Mesothelial cell of epicardium (in vitro differentiated cells): Measurements from ENCODE around the gene MARCHF10. TPM values are rescaled to one million over a fixed set of nuclear protein-coding genes. Genes with fewer than 3 reads are reported as not detected.
"Not testable (repeated sequence)": the region's sequence is repeated elsewhere in the genome, so short reads cannot be mapped to it uniquely, and the experiment has no call there.

ENCODE experiments used
- DNase-seq, 2 experiments: peaks; one replicate each; pipeline ENCODE4 v3.0.0; 2021; ENCODE audit warnings: low spot score in 2 of 2; ENCODE audit not compliant: unreplicated experiment in 2 of 2
- H3K27ac Mint-ChIP-seq: 2 replicates; pipeline ENCODE4 v1.8.0; 2021; ENCODE audit warnings: mixed read lengths
- H3K27me3 Mint-ChIP-seq: 2 replicates; pipeline ENCODE4 v1.8.0; 2021; ENCODE audit warnings: low read depth, mixed read lengths
- H3K36me3 Mint-ChIP-seq: 2 replicates; pipeline ENCODE4 v1.8.0; 2021; ENCODE audit warnings: mixed read lengths
- H3K4me1 Mint-ChIP-seq: 2 replicates; pipeline ENCODE4 v1.8.0; 2021; ENCODE audit warnings: mixed read lengths
- H3K4me3 Mint-ChIP-seq: 2 replicates; pipeline ENCODE4 v1.8.0; 2021; ENCODE audit warnings: mild to moderate bottlenecking, moderate library complexity, mixed read lengths
- H3K9me3 Mint-ChIP-seq: 2 replicates; pipeline ENCODE4 v1.8.0; 2021; ENCODE audit warnings: mixed read lengths
- CTCF ChIP-seq: fragments of 200-600 bp; sonication (generic); IDR thresholded peaks from one replicate; pipeline ENCODE4 v1.5.0; 2021; ENCODE audit warnings: antibody characterized with exemption; ENCODE audit not compliant: unreplicated experiment
- total RNA-seq: library from RNA; stranded (reverse); gene quantifications from 3 replicates; pipeline ENCODE4 v1.2.1, GENCODE V29; 2021

Gene MARCHF10
- total RNA-seq, 1 donor from 2014 or later = 1.1 TPM

- no peak overlapping the region for H3K27ac Mint-ChIP-seq
- H3K9me3 Mint-ChIP-seq = no peaks in the 10 kb centered on the region
- TF ChIP-seq CTCF = no peak
- no peaks in the 10 kb centered on the region for H3K36me3 Mint-ChIP-seq
- no peak overlapping the region for H3K4me3 Mint-ChIP-seq
- H3K4me1 Mint-ChIP-seq = peaks cover 6% of the 10 kb centered on the region
- no peaks in the 10 kb centered on the region for H3K27me3 Mint-ChIP-seq
- no peak for DNase-seq
Measured at GRCh38 chr17:62696256-62696655, 111.9 kb downstream of the MARCHF10 start.

GRCh38 chr17:62695093-62695738 lies 112.9 kb downstream of the MARCHF10 start:
- not testable (repeated sequence) for DNase-seq, H3K9me3 Mint-ChIP-seq, H3K4me1 Mint-ChIP-seq, H3K36me3 Mint-ChIP-seq, H3K27me3 Mint-ChIP-seq, H3K27ac Mint-ChIP-seq, H3K4me3 Mint-ChIP-seq

GRCh38 chr17:62693616-62694409 lies 114.3 kb downstream of the MARCHF10 start:
- Mint-ChIP-seq H3K4me1 (peaks cover 6% of the 10 kb centered on the region), H3K36me3 (no peaks in the 10 kb centered on the region), H3K4me3 (no peak overlapping the region), H3K27me3 (no peaks in the 10 kb centered on the region), H3K27ac (peak overlapping the region; percentile 15), H3K9me3 (no peaks in the 10 kb centered on the region)
- TF ChIP-seq CTCF = no peak
- no peak for DNase-seq

DNA sequence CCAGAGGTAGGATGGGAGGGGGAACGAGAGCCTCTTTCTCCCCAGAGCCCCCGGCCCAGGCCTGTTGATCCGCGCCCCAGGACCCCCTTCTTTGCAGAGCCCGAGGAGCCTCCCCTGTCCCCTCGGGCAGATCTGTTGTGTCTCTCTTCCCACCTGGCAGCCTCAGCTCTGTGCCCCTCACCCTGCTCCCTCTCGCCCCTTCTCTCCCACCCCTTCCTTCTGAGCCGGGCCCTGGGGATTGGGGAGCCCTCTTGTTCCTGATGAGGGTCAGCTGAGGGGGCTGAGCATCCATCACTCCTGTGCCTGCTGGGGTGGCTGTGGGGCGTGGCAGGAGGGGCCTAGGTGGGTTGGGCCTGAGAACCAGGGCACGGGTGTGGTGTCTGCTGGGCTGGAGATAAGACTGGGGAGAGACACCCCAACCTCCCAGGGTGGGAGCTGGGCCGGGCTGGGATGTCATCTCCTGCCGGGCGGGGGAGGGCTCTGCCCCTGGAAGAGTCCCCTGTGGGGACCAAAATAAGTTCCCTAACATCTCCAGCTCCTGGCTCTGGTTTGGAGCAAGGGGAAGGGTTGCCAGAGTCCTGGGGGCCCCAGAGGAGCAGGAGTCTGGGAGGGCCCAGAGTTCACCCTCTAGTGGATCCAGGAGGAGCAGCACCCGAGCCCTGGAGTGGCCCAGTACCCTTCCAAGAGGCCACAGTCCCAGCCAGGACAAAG lies 115.2 kb downstream of the MARCHF10 start:
- Mint-ChIP-seq H3K4me1 (peaks cover 6% of the 10 kb centered on the region), H3K36me3 (no peaks in the 10 kb centered on the region), H3K9me3 (no peaks in the 10 kb centered on the region), H3K27ac (no peak overlapping the region), H3K27me3 (no peaks in the 10 kb centered on the region), H3K4me3 (no peak overlapping the region)
- DNase-seq = no peak
- TF ChIP-seq CTCF = no peak

- no peaks in the 10 kb centered on the region for H3K36me3 Mint-ChIP-seq
Measured at GRCh38 chr17:62692159-62692651, 115.9 kb downstream of the MARCHF10 start.

DNA sequence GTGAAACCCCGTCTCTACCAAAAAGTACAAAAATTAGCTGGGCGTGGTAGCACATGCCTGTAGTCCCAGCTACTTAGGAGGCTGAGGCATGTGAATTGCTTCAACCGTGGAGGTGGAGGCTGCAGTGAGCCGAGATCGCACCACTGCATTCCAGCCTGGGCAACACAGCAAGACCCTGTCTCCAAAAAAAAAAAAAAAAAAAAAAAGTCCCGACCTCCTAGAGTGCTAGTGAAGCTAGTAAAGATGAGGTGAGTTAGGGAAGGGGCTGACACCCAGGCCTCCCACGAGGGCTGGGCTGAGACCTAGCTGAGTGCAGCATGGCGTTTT lies 116.6 kb downstream of the MARCHF10 start:
- not testable (repeated sequence) for H3K4me3 Mint-ChIP-seq, H3K36me3 Mint-ChIP-seq, H3K27me3 Mint-ChIP-seq, H3K4me1 Mint-ChIP-seq, H3K27ac Mint-ChIP-seq, DNase-seq, H3K9me3 Mint-ChIP-seq

More at GRCh38 chr17:62692159-62692651, 115.9 kb downstream of the MARCHF10 start:
- DNase-seq = no peak
- Mint-ChIP-seq H3K4me1 (peaks cover 6% of the 10 kb centered on the region), H3K9me3 (no peaks in the 10 kb centered on the region), H3K27ac (no peak overlapping the region), H3K4me3 (no peak overlapping the region), H3K27me3 (no peaks in the 10 kb centered on the region)
- TF ChIP-seq CTCF = no peak
